SK-N-SH (cell line): Measurements from ENCODE around the gene PKP4. TPM values are rescaled to one million over a fixed set of nuclear protein-coding genes. Genes with fewer than 3 reads are reported as not detected.

Experiments used
- CTCF ChIA-PET: fragments of 300-600, 350-600 bp; formaldehyde crosslinking; extraction: SDS; loops from one replicate; lab custom pipeline; 2021; lab: Yijun Ruan, JAX
- POLR2A ChIA-PET: fragments of 350-600 bp; sonication (Branson Sonifier 250); formaldehyde crosslinking; extraction: SDS; loops from one replicate; lab custom pipeline; 2020; ENCODE audit warnings: antibody characterized with exemption, inconsistent platforms; lab: Yijun Ruan, JAX
- DNase-seq: peaks from one replicate; pipeline ENCODE4 v3.0.0; 2012
- H2AFZ ChIP-seq: fragments of 200-600 bp; sonication (generic); 2 replicates; pipeline ENCODE4 v1.8.1; 2016; ENCODE audit warnings: antibody characterized with exemption, mild to moderate bottlenecking, low read depth
- H3F3A ChIP-seq: fragments of 200-600 bp; sonication (generic); replicated peaks from 2 replicates; pipeline ENCODE3; 2016; ENCODE audit warnings: antibody characterized with exemption, mild to moderate bottlenecking; ENCODE audit not compliant: insufficient read depth
- H3K27ac ChIP-seq, 2 experiments: fragments of 200-500 bp in 1 of 2; fragments of 200-600 bp in 1 of 2; sonication (Bioruptor generic) in 1 of 2; sonication (generic), shearing (Covaris generic) in 1 of 2; 2 replicates each; pipeline versions ENCODE4 v1.5.1 to v1.6.1; 2014 to 2016; ENCODE audit warnings: low read depth in 2 of 2, inconsistent platforms in 1 of 2, low read length in 1 of 2, mild to moderate bottlenecking in 1 of 2, mixed read lengths in 1 of 2
- H3K27me3 ChIP-seq: fragments of 200-600 bp; sonication (generic), shearing (Covaris generic); 2 replicates; pipeline ENCODE4 v1.6.1; 2016; ENCODE audit warnings: mixed run types; ENCODE audit not compliant: insufficient read depth
- H3K36me3 ChIP-seq, 2 experiments: fragments of 200-500 bp in 1 of 2; fragments of 200-600 bp in 1 of 2; sonication (Bioruptor generic) in 1 of 2; sonication (generic) in 1 of 2; replicated peaks in 1 of 2; 2 replicates each; pipeline versions ENCODE3 to v1.5.1; 2014 to 2016; ENCODE audit warnings: low read length in 1 of 2, mild to moderate bottlenecking in 1 of 2; ENCODE audit not compliant: insufficient read depth in 2 of 2, control insufficient read depth in 1 of 2
- H3K4me1 ChIP-seq, 2 experiments: fragments of 200-500 bp in 1 of 2; fragments of 200-600 bp in 1 of 2; sonication (Bioruptor generic) in 1 of 2; sonication (generic), shearing (Covaris generic) in 1 of 2; 2 replicates each; pipeline versions ENCODE4 v1.5.1 to v1.6.1; 2014 to 2016; ENCODE audit warnings: low read depth in 1 of 2, low read length in 1 of 2, mixed run types in 1 of 2; ENCODE audit not compliant: insufficient read depth in 2 of 2, control insufficient read depth in 1 of 2
- H3K4me2 ChIP-seq: fragments of 200-600 bp; sonication (generic), shearing (Covaris generic); 2 replicates; pipeline ENCODE4 v1.6.1; 2017; ENCODE audit warnings: mixed run types
- H3K4me3 ChIP-seq, 2 experiments: fragments of 200-500 bp in 1 of 2; fragments of 200-600 bp in 1 of 2; sonication (Bioruptor generic) in 1 of 2; sonication (generic), shearing (Covaris generic) in 1 of 2; 2 replicates each; pipeline versions ENCODE4 v1.5.1 to v1.8.1; 2014 to 2016; ENCODE audit warnings: low read depth in 2 of 2, inconsistent platforms in 1 of 2, low read length in 1 of 2, mild to moderate bottlenecking in 1 of 2, mixed read lengths in 1 of 2, moderate library complexity in 1 of 2
- H3K79me2 ChIP-seq: fragments of 200-600 bp; sonication (generic); 2 replicates; pipeline ENCODE4 v1.8.1; 2017; ENCODE audit warnings: mild to moderate bottlenecking; ENCODE audit not compliant: insufficient read depth
- H3K9ac ChIP-seq: fragments of 200-600 bp; sonication (generic); 2 replicates; pipeline ENCODE4 v1.6.1; 2017; ENCODE audit warnings: mixed run types
- H3K9me2 ChIP-seq: fragments of 200-600 bp; sonication (generic); 2 replicates; pipeline ENCODE4 v1.6.1; 2017; ENCODE audit warnings: mixed run types
- H3K9me3 ChIP-seq: fragments of 200-600 bp; sonication (generic); 2 replicates; pipeline ENCODE4 v1.6.1; 2017; ENCODE audit warnings: mixed run types, mild to moderate bottlenecking, moderate library complexity
- H4K20me1 ChIP-seq: fragments of 200-600 bp; sonication (generic); 2 replicates; pipeline ENCODE4 v1.6.1; 2017; ENCODE audit warnings: mild to moderate bottlenecking, mixed run types; ENCODE audit not compliant: insufficient read depth
- CHD2 ChIP-seq: fragments of 150-350 bp; IDR thresholded peaks from 2 replicates; pipeline ENCODE4 v1.6.1; 2018; ENCODE audit warnings: low read length; ENCODE audit not compliant: partially characterized antibody
- CTCF ChIP-seq: fragments of 200-600 bp; sonication (generic); IDR thresholded peaks from 2 replicates; pipeline ENCODE4 v1.6.1; 2017; ENCODE audit warnings: antibody characterized with exemption, mild to moderate bottlenecking, moderate library complexity
- EP300 ChIP-seq, 2 experiments: IDR thresholded peaks; 2 replicates each; pipeline versions ENCODE4 v1.4.0 to v1.6.1; 2012; ENCODE audit warnings: borderline replicate concordance in 1 of 2, low read depth in 1 of 2, low read length in 1 of 2
- EZH2phosphoT487 ChIP-seq: fragments of 200-600 bp; sonication (generic); IDR thresholded peaks from 2 replicates; pipeline ENCODE4 v1.6.1; 2017; ENCODE audit warnings: low read depth, mixed run types, mild to moderate bottlenecking, antibody characterized with exemption, moderate library complexity, borderline replicate concordance
- FOXJ3 ChIP-seq: sonication (generic); formaldehyde crosslinking; IDR thresholded peaks from 2 replicates; pipeline ENCODE4 v1.5.1; 2020; ENCODE audit warnings: mild to moderate bottlenecking, missing genetic modification reagents
- GABPA ChIP-seq: IDR thresholded peaks from 2 replicates; pipeline ENCODE4 v1.4.0; 2012; ENCODE audit warnings: low read depth, mild to moderate bottlenecking
- NRF1 ChIP-seq: IDR thresholded peaks from 2 replicates; pipeline ENCODE4 v1.6.1; 2012; ENCODE audit warnings: low read depth, mild to moderate bottlenecking, low read length
- REST ChIP-seq: IDR thresholded peaks from 2 replicates; pipeline ENCODE4 v1.6.1; 2012; ENCODE audit warnings: mild to moderate bottlenecking, low read depth, low read length, moderate library complexity
- WGBS: methylation state at CpG from one replicate; pipeline ENCODE4 v1.1.6; 2017; ENCODE audit warnings: low lambda C conversion rate; 5-methylcytosine and 5-hydroxymethylcytosine counted together
- polyA plus RNA-seq, 3 experiments: library from polyadenylated mRNA; depleted of rRNA; stranded (reverse); fragments of >200 nt; gene quantifications; 2 replicates each; pipeline ENCODE4 v1.2.3, GENCODE V29; 2012

The PKP4 gene
- polyA plus RNA-seq, 1 of the 3 experiments (the other 2 are of a cell fraction): 10.9 TPM

GRCh38 chr2:158507679-158508078 is 50.9 kb downstream of the PKP4 start:
- H3K9me3 ChIP-seq: no peaks in the 10 kb centered on the region
- H3K9ac ChIP-seq: no peak overlapping the region
- H3K27ac ChIP-seq: no peak overlapping the region
- ChIA-PET POLR2A (interaction anchor here (0.6 kb wide), 1 partner anchor 23 kb away, joined by 4 read pairs; no protein-coding TSS in a partner anchor), CTCF (no interaction called here)
- WGBS: 88% methylated on average over 2 of the region's 2 CpGs
- H3K79me2 ChIP-seq: peaks cover 41% of the 10 kb centered on the region; the same call in 1 of the 2 replicates
- H2AFZ ChIP-seq: no peak overlapping the region
- peaks cover 16% of the 10 kb centered on the region for H3F3A ChIP-seq
- H3K9me2 ChIP-seq: no peaks in the 10 kb centered on the region
- H3K4me3 ChIP-seq: no peak overlapping the region
- H3K27me3 ChIP-seq: no peaks in the 10 kb centered on the region
- peaks cover 2 to 13% of the 10 kb centered on the region in 2 experiments; a peak in 3 of 4 replicates for H3K4me1 ChIP-seq
- DNase-seq: no peak
- no peak for TF ChIP-seq GABPA
- peak; percentile 66; the same call in 1 of the 2 replicates for TF ChIP-seq REST
- no peaks in the 10 kb centered on the region for H3K36me3 ChIP-seq
- H3K4me2 ChIP-seq: no peak overlapping the region
- H4K20me1 ChIP-seq: no peaks in the 10 kb centered on the region

- no peak overlapping the region for H3K4me2 ChIP-seq
- H4K20me1 ChIP-seq: no peaks in the 10 kb centered on the region
- no peak overlapping the region for H3K4me3 ChIP-seq
- H3K9me2 ChIP-seq: no peaks in the 10 kb centered on the region
- H3K27me3 ChIP-seq: no peaks in the 10 kb centered on the region
- H3K9me3 ChIP-seq: no peaks in the 10 kb centered on the region
- peaks cover 7% of the 10 kb centered on the region for H3F3A ChIP-seq
- CTCF ChIA-PET: no interaction called here
- H3K9ac ChIP-seq: no peak overlapping the region
- H3K79me2 ChIP-seq: peaks cover 42% of the 10 kb centered on the region; the same call in 1 of the 2 replicates
- no peak overlapping the region for H2AFZ ChIP-seq
- POLR2A ChIA-PET: no interaction called here
- WGBS: 93% methylated on average over 2 of the region's 2 CpGs
- no peak for DNase-seq
- TF ChIP-seq EZH2phosphoT487 (no peak), FOXJ3 (no peak), NRF1 (no peak), CTCF (no peak), CHD2 (no peak), EP300 (IDR thresholded peaks at IDR 0.05; ENCODE audit: borderline replicate concordance in 1 of 2, low read depth in 1 of 2, low read length in 1 of 2) (no peak)
- H3K27ac ChIP-seq: peak overlapping the region; percentile 16 to 17; a peak in 2 of 4 replicates
- H3K4me1 ChIP-seq: peaks cover 0 to 2% of the 10 kb centered on the region in 2 experiments; a peak in 1 of 4 replicates
- H3K36me3 ChIP-seq: no peaks in the 10 kb centered on the region
Observed at GRCh38 chr2:158509928-158510797, 53.4 kb downstream of the PKP4 start.
